ENCODE results near the gene CD47.

Gene CD47

GRCh38 chr3:108013141-108014055 is 77.4 kb downstream of the CD47 start:
- peaks cover 0 to 7% (median 0%) of the 10 kb centered on the region in 5 experiments for H3K27me3 ChIP-seq (replicated peaks in 2 of 5; ENCODE audit: control insufficient read depth in 4 of 5, insufficient read depth in 5 of 5, low read length in 4 of 5)
- no peaks in the 10 kb centered on the region for H3K36me3 ChIP-seq (ENCODE audit: control insufficient read depth in 4 of 4, insufficient read depth in 4 of 4, low read length in 3 of 4)
- H3K27ac ChIP-seq (ENCODE audit: insufficient read depth in 1 of 2, low read depth in 1 of 2, low read length in 2 of 2, poor library complexity in 1 of 2, severe bottlenecking in 2 of 2), result no peak overlapping the region
- no peaks in the 10 kb centered on the region for H3K9me3 ChIP-seq (ENCODE audit: control extremely low read depth in 1 of 5, control insufficient read depth in 4 of 5, insufficient read depth in 2 of 5, low read depth in 1 of 5, low read length in 4 of 5)
- no peak overlapping the region for H3K4me3 ChIP-seq (ENCODE audit: control insufficient read depth in 1 of 7, extremely low read depth in 1 of 7, insufficient read depth in 4 of 7, low read depth in 2 of 7, low read length in 6 of 7)
- ChIA-PET CTCF (interaction anchor here (0.9 kb wide), 1 partner anchor 16 kb away, joined by 3 read pairs; no protein-coding TSS in a partner anchor), POLR2A (no interaction called here)
- peaks cover 0 to 6% (median 2%) of the 10 kb centered on the region in 4 experiments for H3K4me1 ChIP-seq (ENCODE audit: control extremely low read depth in 1 of 4, control insufficient read depth in 4 of 4, insufficient read depth in 4 of 4, low read length in 3 of 4)
- 96% methylated on average over 7 of the region's 8 CpGs for WGBS (ENCODE audit: insufficient coverage)
- no peak for DNase-seq

- Histone ChIP-seq H3K4me3 (ENCODE audit: control insufficient read depth in 1 of 7, extremely low read depth in 1 of 7, insufficient read depth in 4 of 7, low read depth in 2 of 7, low read length in 6 of 7) (no peak overlapping the region), H3K27ac (ENCODE audit: insufficient read depth in 1 of 2, low read depth in 1 of 2, low read length in 2 of 2, poor library complexity in 1 of 2, severe bottlenecking in 2 of 2) (no peak overlapping the region), H3K36me3 (ENCODE audit: control insufficient read depth in 4 of 4, insufficient read depth in 4 of 4, low read length in 3 of 4) (no peaks in the 10 kb centered on the region), H3K9me3 (ENCODE audit: control extremely low read depth in 1 of 5, control insufficient read depth in 4 of 5, insufficient read depth in 2 of 5, low read depth in 1 of 5, low read length in 4 of 5) (no peaks in the 10 kb centered on the region), H3K4me1 (ENCODE audit: control extremely low read depth in 1 of 4, control insufficient read depth in 4 of 4, insufficient read depth in 4 of 4, low read length in 3 of 4) (peaks cover 0 to 3% (median 0%) of the 10 kb centered on the region in 4 experiments), H3K27me3 (replicated peaks in 2 of 5; ENCODE audit: control insufficient read depth in 4 of 5, insufficient read depth in 5 of 5, low read length in 4 of 5) (peaks cover 0 to 15% (median 0%) of the 10 kb centered on the region in 5 experiments)
- ChIA-PET CTCF (no interaction called here), POLR2A (no interaction called here)
- DNase-seq, result no peak
- 98% methylated on average over 5 of the region's 8 CpGs for WGBS (ENCODE audit: insufficient coverage)
Observed at GRCh38 chr3:108012304-108012703, 78.5 kb downstream of the CD47 start.

GRCh38 chr3:108011616-108012015 is 79.2 kb downstream of the CD47 start:
- H3K27me3 ChIP-seq (replicated peaks in 2 of 5; ENCODE audit: control insufficient read depth in 4 of 5, insufficient read depth in 5 of 5, low read length in 4 of 5), result peaks cover 0 to 16% (median 0%) of the 10 kb centered on the region in 5 experiments
- CTCF ChIA-PET, result no interaction called here

GRCh38 chr3:108008931-108009639 is 81.7 kb downstream of the CD47 start:
- Histone ChIP-seq H3K4me3 (ENCODE audit: control insufficient read depth in 1 of 7, extremely low read depth in 1 of 7, insufficient read depth in 4 of 7, low read depth in 2 of 7, low read length in 6 of 7) (no peak overlapping the region), H3K27me3 (replicated peaks in 2 of 5; ENCODE audit: control insufficient read depth in 4 of 5, insufficient read depth in 5 of 5, low read length in 4 of 5) (peaks cover 0 to 24% (median 0%) of the 10 kb centered on the region in 5 experiments), H3K36me3 (ENCODE audit: control insufficient read depth in 4 of 4, insufficient read depth in 4 of 4, low read length in 3 of 4) (no peaks in the 10 kb centered on the region), H3K4me1 (ENCODE audit: control extremely low read depth in 1 of 4, control insufficient read depth in 4 of 4, insufficient read depth in 4 of 4, low read length in 3 of 4) (peaks cover 0 to 27% (median 21%) of the 10 kb centered on the region in 4 experiments), H3K9me3 (ENCODE audit: control extremely low read depth in 1 of 5, control insufficient read depth in 4 of 5, insufficient read depth in 2 of 5, low read depth in 1 of 5, low read length in 4 of 5) (no peaks in the 10 kb centered on the region), H3K27ac (ENCODE audit: insufficient read depth in 1 of 2, low read depth in 1 of 2, low read length in 2 of 2, poor library complexity in 1 of 2, severe bottlenecking in 2 of 2) (no peak overlapping the region)
- ChIA-PET POLR2A (interaction anchor here (0.6 kb wide), 1 partner anchor 70 kb away, joined by 3 read pairs; no protein-coding TSS in a partner anchor), CTCF (no interaction called here)
- peak in 2 of 3 donors; percentile 39 to 55 for DNase-seq
- 94% methylated on average over 2 of the region's 3 CpGs for WGBS (ENCODE audit: insufficient coverage)

More at GRCh38 chr3:108011616-108012015, 79.2 kb downstream of the CD47 start:
- WGBS (ENCODE audit: insufficient coverage), result 96% methylated on average over 4 of the region's 4 CpGs
- no peaks in the 10 kb centered on the region for H3K9me3 ChIP-seq (ENCODE audit: control extremely low read depth in 1 of 5, control insufficient read depth in 4 of 5, insufficient read depth in 2 of 5, low read depth in 1 of 5, low read length in 4 of 5)
- POLR2A ChIA-PET, result no interaction called here
- no peak overlapping the region for H3K27ac ChIP-seq (ENCODE audit: insufficient read depth in 1 of 2, low read depth in 1 of 2, low read length in 2 of 2, poor library complexity in 1 of 2, severe bottlenecking in 2 of 2)
- no peak for DNase-seq
- peaks cover 0 to 6% (median 2%) of the 10 kb centered on the region in 4 experiments for H3K4me1 ChIP-seq (ENCODE audit: control extremely low read depth in 1 of 4, control insufficient read depth in 4 of 4, insufficient read depth in 4 of 4, low read length in 3 of 4)
- H3K4me3 ChIP-seq (ENCODE audit: control insufficient read depth in 1 of 7, extremely low read depth in 1 of 7, insufficient read depth in 4 of 7, low read depth in 2 of 7, low read length in 6 of 7), result no peak overlapping the region
- no peaks in the 10 kb centered on the region for H3K36me3 ChIP-seq (ENCODE audit: control insufficient read depth in 4 of 4, insufficient read depth in 4 of 4, low read length in 3 of 4)

GRCh38 chr3:108008106-108008505 is 82.7 kb downstream of the CD47 start:
- WGBS (ENCODE audit: insufficient coverage), result 94% methylated on average over 2 of the region's 2 CpGs
- ChIA-PET CTCF (no interaction called here), POLR2A (no interaction called here)
- Histone ChIP-seq H3K4me3 (ENCODE audit: control insufficient read depth in 1 of 7, extremely low read depth in 1 of 7, insufficient read depth in 4 of 7, low read depth in 2 of 7, low read length in 6 of 7) (no peak overlapping the region), H3K4me1 (ENCODE audit: control extremely low read depth in 1 of 4, control insufficient read depth in 4 of 4, insufficient read depth in 4 of 4, low read length in 3 of 4) (peaks cover 0 to 30% (median 23%) of the 10 kb centered on the region in 4 experiments), H3K36me3 (ENCODE audit: control insufficient read depth in 4 of 4, insufficient read depth in 4 of 4, low read length in 3 of 4) (no peaks in the 10 kb centered on the region), H3K27ac (ENCODE audit: insufficient read depth in 1 of 2, low read depth in 1 of 2, low read length in 2 of 2, poor library complexity in 1 of 2, severe bottlenecking in 2 of 2) (no peak overlapping the region), H3K27me3 (replicated peaks in 2 of 5; ENCODE audit: control insufficient read depth in 4 of 5, insufficient read depth in 5 of 5, low read length in 4 of 5) (peaks cover 0 to 27% (median 0%) of the 10 kb centered on the region in 5 experiments), H3K9me3 (ENCODE audit: control extremely low read depth in 1 of 5, control insufficient read depth in 4 of 5, insufficient read depth in 2 of 5, low read depth in 1 of 5, low read length in 4 of 5) (no peaks in the 10 kb centered on the region)
- DNase-seq, result no peak

- Histone ChIP-seq H3K9me3 (ENCODE audit: control extremely low read depth in 1 of 5, control insufficient read depth in 4 of 5, insufficient read depth in 2 of 5, low read depth in 1 of 5, low read length in 4 of 5) (no peaks in the 10 kb centered on the region), H3K27ac (ENCODE audit: insufficient read depth in 1 of 2, low read depth in 1 of 2, low read length in 2 of 2, poor library complexity in 1 of 2, severe bottlenecking in 2 of 2) (no peak overlapping the region)
- no CpG with 5 or more reads among the region's 2 CpGs for WGBS (ENCODE audit: insufficient coverage)
Observed at GRCh38 chr3:108006881-108007331, 83.9 kb downstream of the CD47 start.

More at GRCh38 chr3:108006881-108007331, 83.9 kb downstream of the CD47 start:
- Histone ChIP-seq H3K36me3 (ENCODE audit: control insufficient read depth in 4 of 4, insufficient read depth in 4 of 4, low read length in 3 of 4) (no peaks in the 10 kb centered on the region), H3K4me3 (ENCODE audit: control insufficient read depth in 1 of 7, extremely low read depth in 1 of 7, insufficient read depth in 4 of 7, low read depth in 2 of 7, low read length in 6 of 7) (no peak overlapping the region), H3K4me1 (ENCODE audit: control extremely low read depth in 1 of 4, control insufficient read depth in 4 of 4, insufficient read depth in 4 of 4, low read length in 3 of 4) (peaks cover 0 to 30% (median 23%) of the 10 kb centered on the region in 4 experiments), H3K27me3 (replicated peaks in 2 of 5; ENCODE audit: control insufficient read depth in 4 of 5, insufficient read depth in 5 of 5, low read length in 4 of 5) (peaks cover 0 to 35% (median 0%) of the 10 kb centered on the region in 5 experiments)
- no peak for DNase-seq
- ChIA-PET CTCF (interaction anchor here (1.4 to 1.7 kb wide), 2 partner anchors 10 to 119 kb away, joined by 3 to 6 read pairs; no protein-coding TSS in a partner anchor), POLR2A (no interaction called here)
